ENCODE results near the gene SEMA5A. TPM values are rescaled to one million over a fixed set of nuclear protein-coding genes. Genes with fewer than 3 reads are reported as not detected.

Gene SEMA5A
- total RNA-seq, 1 donor from 2014 or later: 11.9 TPM

GRCh38 chr5:9440517-9440916 is 105.4 kb downstream of the SEMA5A start:
- Histone ChIP-seq H3K36me3 (no peaks in the 10 kb centered on the region), H3K4me1 (no peaks in the 10 kb centered on the region), H3K4me3 (no peak overlapping the region), H3K9me3 (ENCODE audit: low read depth) (peaks cover 10% of the 10 kb centered on the region), H3K9ac (no peak overlapping the region), H3K79me2 (ENCODE audit: low read depth) (no peaks in the 10 kb centered on the region), H3K27ac (no peak overlapping the region), H2AFZ (replicated peaks) (no peak overlapping the region), H3F3A (ENCODE audit: low read depth) (no peaks in the 10 kb centered on the region), H3K4me2 (no peak overlapping the region), H3K27me3 (no peaks in the 10 kb centered on the region), H4K20me1 (ENCODE audit: low read depth) (no peaks in the 10 kb centered on the region)
- TF ChIP-seq EZH2phosphoT487 (IDR thresholded peaks at IDR 0.05) (no peak), EZH2 (IDR thresholded peaks at IDR 0.05) (no peak), CTCF (IDR thresholded peaks at IDR 0.05) (no peak)
- no peak overlapping the region for H3K27ac Mint-ChIP-seq
- no peak overlapping the region for H3K4me3 Mint-ChIP-seq
- H3K36me3 Mint-ChIP-seq: peaks cover 14% of the 10 kb centered on the region
- DNase-seq (ENCODE audit: low spot score): no peak
- peaks cover 13% of the 10 kb centered on the region for H3K9me3 Mint-ChIP-seq
- H3K4me1 Mint-ChIP-seq: peaks cover 3% of the 10 kb centered on the region
- no peaks in the 10 kb centered on the region for H3K27me3 Mint-ChIP-seq (ENCODE audit: insufficient read depth, low read depth)

- no peaks in the 10 kb centered on the region for H3K79me2 ChIP-seq (ENCODE audit: low read depth)
- no peak overlapping the region for H3K9ac ChIP-seq
- no peaks in the 10 kb centered on the region for H4K20me1 ChIP-seq (ENCODE audit: low read depth)
- no peaks in the 10 kb centered on the region for H3K36me3 ChIP-seq
- H3K4me3 ChIP-seq: no peak overlapping the region
- Mint-ChIP-seq H3K27me3 (ENCODE audit: insufficient read depth, low read depth) (no peaks in the 10 kb centered on the region), H3K4me1 (peaks cover 3% of the 10 kb centered on the region), H3K27ac (no peak overlapping the region), H3K9me3 (peaks cover 13% of the 10 kb centered on the region), H3K4me3 (no peak overlapping the region), H3K36me3 (peaks cover 13% of the 10 kb centered on the region)
- no peaks in the 10 kb centered on the region for H3F3A ChIP-seq (ENCODE audit: low read depth)
- H3K4me2 ChIP-seq: no peak overlapping the region
- no peak for DNase-seq (ENCODE audit: low spot score)
- no peak overlapping the region for H2AFZ ChIP-seq (replicated peaks)
- TF ChIP-seq CTCF (IDR thresholded peaks at IDR 0.05): no peak
- no peak for TF ChIP-seq EZH2 (IDR thresholded peaks at IDR 0.05)
- TF ChIP-seq EZH2phosphoT487 (IDR thresholded peaks at IDR 0.05): no peak
- H3K27ac ChIP-seq: no peak overlapping the region
- no peaks in the 10 kb centered on the region for H3K4me1 ChIP-seq
- H3K27me3 ChIP-seq: no peaks in the 10 kb centered on the region
- H3K9me3 ChIP-seq (ENCODE audit: low read depth): peaks cover 5% of the 10 kb centered on the region
These were observed 106.2 kb downstream of the SEMA5A start for GRCh38 chr5:9439531-9440292.

GRCh38 chr5:9438596-9439354 is 107.1 kb downstream of the SEMA5A start:
- H3K27ac Mint-ChIP-seq: peak overlapping the region; percentile 69
- no peaks in the 10 kb centered on the region for H4K20me1 ChIP-seq (ENCODE audit: low read depth)

More at GRCh38 chr5:9438596-9439354, 107.1 kb downstream of the SEMA5A start:
- H3K27me3 ChIP-seq: no peaks in the 10 kb centered on the region
- no peak overlapping the region for H3K9ac ChIP-seq
- H3K4me1 Mint-ChIP-seq: peaks cover 3% of the 10 kb centered on the region
- H3K4me3 ChIP-seq: no peak overlapping the region
- DNase-seq (ENCODE audit: low spot score): no peak
- H3K36me3 ChIP-seq: no peaks in the 10 kb centered on the region
- no peaks in the 10 kb centered on the region for H3K79me2 ChIP-seq (ENCODE audit: low read depth)
- no peak overlapping the region for H3K4me3 Mint-ChIP-seq
- no peak overlapping the region for H3K27ac ChIP-seq
- H3K9me3 Mint-ChIP-seq: peaks cover 8% of the 10 kb centered on the region
- no peaks in the 10 kb centered on the region for H3K9me3 ChIP-seq (ENCODE audit: low read depth)
- H3K4me1 ChIP-seq: peaks cover 2% of the 10 kb centered on the region
- H3F3A ChIP-seq (ENCODE audit: low read depth): no peaks in the 10 kb centered on the region
- H2AFZ ChIP-seq (replicated peaks): no peak overlapping the region
- H3K36me3 Mint-ChIP-seq: peaks cover 8% of the 10 kb centered on the region
- H3K4me2 ChIP-seq: no peak overlapping the region
- no peaks in the 10 kb centered on the region for H3K27me3 Mint-ChIP-seq (ENCODE audit: insufficient read depth, low read depth)
- TF ChIP-seq EZH2phosphoT487 (IDR thresholded peaks at IDR 0.05) (no peak), EZH2 (IDR thresholded peaks at IDR 0.05) (no peak), CTCF (IDR thresholded peaks at IDR 0.05) (no peak)
